NCI-H1048 (cell line): ENCODE data around the gene NFIA.

Source experiments
- DNase-seq: peaks from one replicate; lab custom pipeline; 2025; lab: John Stamatoyannopoulos, UW

The NFIA gene

GRCh38 chr1:61083807-61084440 is 1.6 kb downstream of the NFIA start:
- no peak for DNase-seq

GRCh38 chr1:61084491-61085031 is 2.2 kb downstream of the NFIA start:
- no peak for DNase-seq

GRCh38 chr1:61085206-61085982 is 3.0 kb downstream of the NFIA start:
- no peak for DNase-seq

GRCh38 chr1:61085983-61086644 is 3.8 kb downstream of the NFIA start:
- no peak for DNase-seq

GRCh38 chr1:61087571-61087970 is 5.2 kb downstream of the NFIA start:
- DNase-seq: no peak

- DNase-seq: no peak
Observed at GRCh38 chr1:61088163-61088974, 6.0 kb downstream of the NFIA start.

GRCh38 chr1:61089338-61089737 is 7.0 kb downstream of the NFIA start:
- DNase-seq: no peak

- DNase-seq: no peak
Observed at GRCh38 chr1:61089741-61090140, 7.4 kb downstream of the NFIA start.

GRCh38 chr1:61090546-61091202 is 8.3 kb downstream of the NFIA start:
- no peak for DNase-seq

GRCh38 chr1:61091455-61091854 is 9.1 kb downstream of the NFIA start:
- DNase-seq: no peak

GRCh38 chr1:61092642-61093041 is 10.3 kb downstream of the NFIA start:
- DNase-seq: no peak

GRCh38 chr1:61093525-61094137 is 11.3 kb downstream of the NFIA start:
- DNase-seq: no peak

- no peak for DNase-seq
Observed at GRCh38 chr1:61094677-61095469, 12.5 kb downstream of the NFIA start.

- no peak for DNase-seq
Observed at GRCh38 chr1:61095470-61095812, 13.1 kb downstream of the NFIA start.

GRCh38 chr1:61097317-61097716 is 15.0 kb downstream of the NFIA start:
- DNase-seq: no peak

- DNase-seq: no peak
Observed at GRCh38 chr1:61097722-61098121, 15.4 kb downstream of the NFIA start.

GRCh38 chr1:61098333-61098732 is 16.0 kb downstream of the NFIA start:
- no peak for DNase-seq

- DNase-seq: no peak
Observed at GRCh38 chr1:61098906-61099437, 16.6 kb downstream of the NFIA start.

- DNase-seq: no peak
Observed at GRCh38 chr1:61100578-61100977, 18.2 kb downstream of the NFIA start.

- DNase-seq: no peak
Observed at GRCh38 chr1:61101536-61101935, 19.2 kb downstream of the NFIA start.
